Thyroid gland (tissue), 4 donors: Measurements from ENCODE around the gene WDR6.

Experiments
- CTCF ChIP-seq, 6 experiments: fragments of 200-600 bp in 3 of 6; fragments of 450-650 bp in 3 of 6; sonication (generic) in 3 of 6; IDR thresholded peaks; one replicate each; pipeline ENCODE4 v1.5.1; 2016 to 2019; ENCODE audit warnings: antibody characterized with exemption in 6 of 6, mild to moderate bottlenecking in 2 of 6, inconsistent platforms in 1 of 6, moderate library complexity in 1 of 6
- POLR2A ChIP-seq, 2 donors: fragments of 450-650 bp; IDR thresholded peaks; one replicate each; pipeline ENCODE4 v1.6.1; 2017; ENCODE audit warnings: antibody characterized with exemption in 2 of 2, mild to moderate bottlenecking in 2 of 2, moderate library complexity in 1 of 2

- TF ChIP-seq POLR2A (IDR thresholded peaks at IDR 0.05) (no peak), CTCF (IDR thresholded peaks at IDR 0.05) (no peak)
These were observed 36.6 kb upstream of the WDR6 start for GRCh38 chr3:48970586-48970985.
